ENCODE measurements around the gene ABO.

DNA sequence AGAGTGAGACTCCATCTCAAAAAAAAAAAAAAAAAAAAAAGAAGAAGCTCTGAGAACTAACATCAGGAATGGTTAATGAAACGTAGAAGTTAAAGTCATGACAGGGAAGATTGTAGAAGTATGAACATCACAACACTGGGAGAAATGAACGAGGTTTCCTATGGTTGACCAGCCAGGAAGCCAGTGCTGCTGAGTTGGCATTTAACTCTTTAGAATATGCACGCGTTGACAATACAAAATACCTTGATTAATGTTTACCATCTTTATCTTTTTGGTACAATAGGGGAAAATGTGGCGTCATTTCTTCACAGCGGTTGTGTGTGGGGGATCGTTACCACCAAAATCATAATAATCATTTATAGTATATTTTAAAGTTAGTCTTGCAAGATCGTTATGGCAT lies 32.0 kb downstream of the ABO start:
- no peak for TF ChIP-seq CTCF (IDR thresholded peaks at IDR 0.05)
- no peak for TF ChIP-seq POLR2A (IDR thresholded peaks at IDR 0.05)
